VCaP (cell line): Measurements from ENCODE around the gene HLCS.

ENCODE experiments used
- H3K27ac ChIP-seq: fragments of 450-650 bp; 2 replicates; pipeline ENCODE4 v1.5.1; 2017
- CTCF ChIP-seq: fragments of 450-650 bp; conservative IDR thresholded peaks from 2 replicates; pipeline ENCODE4 v1.5.1; 2017; ENCODE audit warnings: mild to moderate bottlenecking, moderate library complexity

The HLCS gene

GRCh38 chr21:36703626-36704280 is 262.7 kb downstream of the HLCS start:
- no peak for TF ChIP-seq CTCF

GRCh38 chr21:36703123-36703522 is 263.3 kb downstream of the HLCS start:
- no peak for TF ChIP-seq CTCF
- peak overlapping the region; percentile 100 for H3K27ac ChIP-seq

More at GRCh38 chr21:36703626-36704280, 262.7 kb downstream of the HLCS start:
- H3K27ac ChIP-seq: peak overlapping the region; percentile 100

GRCh38 chr21:36702622-36702968 is 263.9 kb downstream of the HLCS start:
- peak overlapping the region; percentile 100 for H3K27ac ChIP-seq
- no peak for TF ChIP-seq CTCF

- TF ChIP-seq CTCF: no peak; the same call in 1 of the 2 replicates
- H3K27ac ChIP-seq: peak overlapping the region; percentile 100
Measured at GRCh38 chr21:36701756-36702621, 264.5 kb downstream of the HLCS start.

GRCh38 chr21:36700971-36701755 is 265.3 kb downstream of the HLCS start:
- peak overlapping the region; percentile 100 for H3K27ac ChIP-seq
- no peak; the same call in 1 of the 2 replicates for TF ChIP-seq CTCF
